LHCN-M2 (cell line): ENCODE data around the gene AOPEP. TPM values are rescaled to one million over a fixed set of nuclear protein-coding genes. Genes with fewer than 3 reads are reported as not detected.

ENCODE experiments used
- DNase-seq: peaks from one replicate; pipeline ENCODE4 v3.0.0-alpha.2; 2012; ENCODE audit warnings: low read depth
- total RNA-seq: library from RNA; depleted of rRNA; stranded (reverse); fragments of >200 nt; gene quantifications from 2 replicates; pipeline ENCODE4 v1.2.3, GENCODE V29; 2014

Gene AOPEP
- total RNA-seq, 1 experiment from 2014 or later, result 114 TPM

DNA sequence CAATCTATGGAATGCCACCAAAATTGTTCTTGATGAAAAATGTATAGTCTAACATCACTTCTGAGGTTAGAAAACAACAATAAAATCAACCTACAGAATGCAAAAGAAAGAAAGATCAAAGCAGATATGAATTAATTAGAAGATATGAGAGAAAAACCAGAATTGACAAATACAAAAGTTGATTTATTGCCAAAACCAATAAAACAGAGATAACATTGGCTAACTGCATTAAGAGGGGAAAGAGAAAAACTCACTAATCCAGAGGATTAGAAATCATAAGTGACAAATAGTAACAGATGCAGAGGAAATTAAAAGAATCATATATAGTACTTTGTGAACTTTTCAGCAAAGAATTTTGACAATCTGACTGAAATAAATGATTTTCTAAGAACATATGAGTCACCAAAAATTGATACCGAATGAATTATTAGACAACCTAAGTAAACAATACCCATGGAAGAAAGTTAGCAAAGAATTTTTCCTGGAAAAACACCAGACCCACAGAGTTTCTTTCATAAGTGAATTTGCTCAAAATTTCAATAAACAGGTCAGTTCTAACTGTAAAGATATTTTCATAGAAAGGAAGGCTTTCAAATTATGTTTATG lies 167.7 kb downstream of the AOPEP start:
- peak; percentile 66 for DNase-seq

DNA sequence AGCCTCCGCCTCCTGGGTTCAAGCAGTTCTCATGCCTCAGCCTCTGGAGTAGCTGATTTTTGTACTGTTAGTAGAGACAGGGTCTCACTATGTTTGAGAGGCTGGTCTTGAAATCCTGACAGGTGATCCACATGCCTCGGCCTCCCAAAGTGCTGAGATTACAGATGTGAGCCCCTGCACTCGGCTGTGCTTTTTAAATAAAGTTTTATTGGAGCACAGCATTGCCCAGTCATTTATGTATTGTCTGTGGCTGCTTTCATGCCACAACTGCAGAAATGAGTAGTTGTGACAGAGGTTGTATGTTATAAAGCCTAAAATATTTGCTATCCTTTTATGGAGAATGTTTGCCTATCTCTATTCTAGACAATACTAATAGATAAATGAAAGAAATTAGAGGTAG lies 169.2 kb downstream of the AOPEP start:
- DNase-seq, result no peak

DNA sequence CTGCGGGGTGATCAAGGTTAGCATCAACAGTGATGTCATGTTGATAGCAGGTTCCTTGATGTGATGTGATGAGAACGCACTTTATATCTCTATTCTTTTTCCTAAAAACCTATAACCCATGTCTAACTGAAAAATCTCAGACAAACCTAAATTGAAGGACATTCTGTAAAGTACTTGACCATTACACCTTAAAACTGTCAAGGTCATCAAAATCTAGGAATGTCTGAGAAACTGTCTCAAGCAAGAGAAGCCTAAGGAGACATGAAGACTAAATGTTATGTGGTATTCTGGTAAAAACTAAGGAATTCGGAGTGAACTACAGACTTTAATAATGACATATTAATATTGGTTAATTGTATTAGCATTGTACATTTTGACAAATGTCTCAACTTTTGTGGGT lies 170.0 kb downstream of the AOPEP start:
- DNase-seq, result no peak

DNA sequence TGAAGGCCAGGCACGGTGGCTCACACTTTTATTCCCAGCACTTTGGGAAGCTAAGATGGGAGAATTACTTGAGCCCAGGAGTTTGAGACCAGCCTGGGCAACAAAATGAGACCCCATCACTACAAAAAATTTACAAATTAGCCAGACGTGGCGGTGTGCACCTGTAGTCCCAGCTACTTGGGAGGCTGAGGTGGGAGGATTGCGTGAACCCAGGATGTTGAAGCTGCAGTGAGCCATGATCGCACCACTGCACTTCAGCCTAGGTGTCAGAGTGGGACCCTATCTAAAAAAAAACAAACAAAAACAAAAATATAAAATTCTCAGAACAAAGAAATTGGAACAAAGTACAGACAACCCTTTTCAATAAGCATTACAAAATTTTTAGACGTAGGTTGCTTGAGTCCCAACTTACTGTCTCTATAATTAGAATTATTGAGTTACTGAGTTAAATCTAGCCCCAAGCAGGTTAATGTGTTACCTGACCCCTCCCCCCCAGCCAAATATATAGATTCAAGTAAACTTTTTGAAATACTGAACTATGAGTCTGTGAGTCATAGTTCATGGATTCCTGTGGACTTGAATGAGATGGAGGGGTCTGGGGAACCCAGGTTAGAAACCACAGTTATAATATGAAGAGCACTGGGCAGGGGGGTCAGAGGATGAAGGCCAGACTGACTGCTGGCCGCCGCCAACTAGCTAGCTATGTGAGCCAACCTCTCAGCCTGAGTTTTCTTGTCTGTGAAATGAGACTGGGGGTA lies 173.1 kb downstream of the AOPEP start:
- DNase-seq, result no peak

DNA sequence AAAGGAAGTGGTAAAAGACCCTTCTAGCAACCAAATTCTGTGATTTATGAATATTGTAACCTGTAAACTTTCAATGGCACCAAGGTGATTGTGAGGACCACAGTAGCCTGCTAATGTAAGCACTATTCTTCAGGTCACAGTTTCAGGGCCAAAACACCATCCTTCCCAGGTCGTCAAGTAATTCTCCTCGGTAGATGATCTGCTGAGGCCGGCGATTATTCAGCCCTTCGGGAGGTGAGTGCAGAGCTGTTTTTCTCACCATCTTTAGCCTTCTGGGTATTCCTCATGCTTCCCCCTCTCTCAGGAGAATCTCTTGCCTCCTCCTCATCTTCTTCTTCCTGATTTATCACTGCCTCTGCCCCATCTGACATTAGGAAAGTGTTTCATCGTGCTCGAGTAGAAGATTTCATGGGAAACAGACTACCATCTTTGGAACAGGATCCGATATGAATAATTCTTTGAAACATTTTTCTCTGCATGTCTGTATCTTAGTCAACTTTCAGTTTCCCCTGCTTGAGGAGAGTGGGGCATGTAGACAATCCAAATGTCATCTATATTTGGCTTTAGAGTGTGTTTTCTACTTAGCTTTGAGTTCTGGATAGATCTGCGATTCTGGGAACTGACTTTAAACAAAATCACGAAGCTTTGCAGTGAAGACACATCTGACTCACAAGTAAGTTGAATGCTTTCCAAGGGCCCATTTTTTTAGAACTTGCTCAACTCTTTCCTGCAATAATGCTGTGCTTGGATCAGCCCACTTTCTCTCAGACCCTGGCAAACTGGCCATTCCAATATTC lies 173.9 kb downstream of the AOPEP start:
- DNase-seq, result peak; percentile 92

DNA sequence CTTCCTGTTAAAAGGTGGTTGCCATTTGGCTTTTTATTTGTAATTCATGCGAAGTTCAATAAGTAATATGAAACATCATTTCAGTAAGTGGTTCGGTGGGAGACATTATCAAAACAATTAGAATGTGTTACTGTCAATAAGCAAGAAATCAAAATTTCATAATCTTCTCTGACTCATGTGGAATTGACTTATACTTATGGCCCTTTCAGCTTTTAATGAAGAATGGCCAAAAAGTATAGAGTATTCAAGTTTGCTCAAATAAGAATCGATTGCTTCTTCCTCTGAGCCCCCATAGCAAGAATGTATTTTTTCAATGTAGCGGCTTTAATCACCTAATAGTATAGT lies 174.5 kb downstream of the AOPEP start:
- DNase-seq, result no peak

DNA sequence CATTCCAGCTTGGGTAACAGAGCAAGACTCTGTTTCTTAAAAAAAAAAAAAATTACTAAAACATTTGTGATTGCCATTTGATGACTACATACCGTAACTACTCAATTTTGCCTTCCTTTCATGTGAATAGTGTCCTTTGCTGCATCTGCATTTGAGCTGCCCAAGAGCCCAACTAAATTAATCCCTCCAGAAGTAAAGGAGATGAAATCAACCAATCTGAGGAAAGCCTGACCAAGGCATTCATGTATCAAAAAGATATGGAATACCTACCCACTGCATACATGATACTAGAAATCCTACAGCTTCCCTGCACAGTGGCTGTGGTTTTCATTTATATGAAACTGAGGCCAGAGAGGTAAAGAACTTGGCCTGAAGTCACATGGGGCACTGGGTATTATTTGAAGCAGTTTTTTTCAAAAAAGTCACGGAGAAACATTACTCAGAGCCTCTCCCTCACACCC lies 177.5 kb downstream of the AOPEP start:
- DNase-seq, result peak; percentile 85

DNA sequence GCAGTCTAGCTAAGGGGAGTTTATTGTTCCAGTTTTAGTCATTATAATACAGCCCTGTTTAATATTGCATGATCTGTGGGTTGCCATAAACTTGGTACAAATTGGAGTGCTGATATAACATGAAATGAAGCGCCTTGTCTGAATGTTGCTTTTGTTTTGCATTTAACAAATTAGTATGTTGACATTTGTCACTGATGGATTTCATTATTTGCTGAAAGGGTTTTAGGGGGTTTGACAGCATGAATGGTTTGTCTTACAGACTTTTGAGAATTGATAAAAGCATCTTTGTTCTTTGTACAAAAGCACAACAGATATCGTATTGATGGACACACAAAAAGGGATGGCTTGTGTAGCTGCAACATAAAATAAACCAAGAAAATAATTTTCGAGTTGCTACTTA lies 178.3 kb downstream of the AOPEP start:
- no peak for DNase-seq

DNA sequence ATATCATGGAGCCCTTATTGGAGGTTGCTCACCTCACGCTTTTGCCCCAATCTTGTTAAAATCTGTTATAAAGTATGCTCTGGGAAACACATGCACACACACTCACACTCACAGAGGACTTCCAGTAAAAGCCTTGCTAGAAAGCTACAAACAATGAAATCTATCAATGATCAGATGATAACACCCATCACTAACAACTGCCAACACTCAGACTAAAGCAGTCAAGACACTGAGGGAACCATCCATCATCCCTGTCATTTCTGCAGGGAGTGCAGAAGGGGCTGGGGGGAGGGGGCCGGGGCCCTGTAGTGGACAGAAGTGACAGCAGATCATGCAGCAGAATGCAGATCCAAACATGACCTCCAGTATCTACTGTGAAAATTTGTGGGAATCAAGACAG lies 179.1 kb downstream of the AOPEP start:
- DNase-seq, result no peak

DNA sequence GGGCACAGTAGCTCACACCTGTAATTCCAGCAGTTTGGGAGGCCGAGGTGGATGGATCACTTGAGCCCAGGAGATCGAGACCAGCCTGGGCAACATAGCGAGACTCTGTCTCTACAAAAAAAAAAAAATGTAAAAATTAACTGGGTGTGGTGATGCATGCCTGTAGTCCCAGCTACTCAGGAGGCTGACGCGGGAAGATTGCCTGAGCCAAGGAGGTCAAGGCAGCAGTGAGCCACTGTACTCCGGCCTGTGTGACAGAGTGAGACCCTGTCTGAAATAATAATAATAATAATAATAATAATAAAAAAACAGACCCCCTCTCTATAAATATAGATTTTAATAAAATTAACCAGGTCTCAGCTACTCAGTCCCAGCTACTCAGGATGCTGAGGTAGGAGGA lies 179.7 kb downstream of the AOPEP start:
- DNase-seq, result no peak

DNA sequence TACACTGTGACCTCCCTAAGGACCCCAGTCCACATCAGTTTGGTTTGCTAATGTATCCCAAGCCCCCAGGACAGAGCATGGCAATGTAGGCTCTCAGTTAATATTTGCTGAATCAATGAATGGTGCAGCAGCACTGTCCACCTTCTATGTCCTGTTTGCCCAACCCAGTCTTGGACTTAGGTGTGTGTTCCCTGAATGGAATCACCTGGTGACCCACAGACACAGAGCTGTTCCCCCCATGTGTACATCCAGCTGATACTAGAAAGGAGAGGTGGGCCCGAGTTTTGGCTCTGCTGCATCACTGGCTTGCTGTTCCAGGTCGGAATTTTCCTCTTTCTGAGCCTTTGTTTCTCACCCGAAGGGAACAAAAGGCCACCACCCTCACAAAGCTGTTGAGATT lies 180.2 kb downstream of the AOPEP start:
- DNase-seq, result no peak

DNA sequence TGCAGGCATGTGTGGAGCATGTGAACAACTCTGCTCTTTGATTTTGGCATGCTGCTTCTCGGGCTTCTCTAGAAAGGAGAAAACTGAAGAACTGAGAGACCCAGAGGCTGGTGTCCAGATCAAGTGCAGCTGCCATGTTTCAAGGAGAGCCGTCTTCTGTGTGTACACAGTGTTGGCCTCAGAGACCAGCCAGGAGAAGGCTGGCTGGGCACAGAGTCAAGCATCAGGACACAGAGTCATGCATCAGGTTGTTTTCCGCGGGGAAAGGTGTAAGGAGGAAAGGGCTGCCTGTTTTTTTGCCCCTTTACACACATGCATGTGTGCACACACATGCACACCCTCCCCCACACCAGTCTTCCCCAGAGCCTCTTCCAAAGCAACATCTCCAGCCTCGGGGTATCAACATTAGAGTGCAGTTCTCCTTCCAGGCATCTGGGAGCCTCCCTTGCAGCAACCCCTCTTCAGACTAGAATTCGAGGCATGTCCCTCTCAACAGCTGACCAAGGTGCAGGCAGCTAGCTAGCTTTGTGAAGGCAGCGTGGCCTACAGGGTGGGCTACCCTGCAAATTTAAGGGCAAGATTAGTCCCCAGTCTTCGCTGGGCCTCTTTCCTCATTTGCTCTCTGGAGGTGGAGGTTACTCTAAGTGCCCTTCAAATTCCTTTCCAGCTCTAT lies 180.9 kb downstream of the AOPEP start:
- no peak for DNase-seq

DNA sequence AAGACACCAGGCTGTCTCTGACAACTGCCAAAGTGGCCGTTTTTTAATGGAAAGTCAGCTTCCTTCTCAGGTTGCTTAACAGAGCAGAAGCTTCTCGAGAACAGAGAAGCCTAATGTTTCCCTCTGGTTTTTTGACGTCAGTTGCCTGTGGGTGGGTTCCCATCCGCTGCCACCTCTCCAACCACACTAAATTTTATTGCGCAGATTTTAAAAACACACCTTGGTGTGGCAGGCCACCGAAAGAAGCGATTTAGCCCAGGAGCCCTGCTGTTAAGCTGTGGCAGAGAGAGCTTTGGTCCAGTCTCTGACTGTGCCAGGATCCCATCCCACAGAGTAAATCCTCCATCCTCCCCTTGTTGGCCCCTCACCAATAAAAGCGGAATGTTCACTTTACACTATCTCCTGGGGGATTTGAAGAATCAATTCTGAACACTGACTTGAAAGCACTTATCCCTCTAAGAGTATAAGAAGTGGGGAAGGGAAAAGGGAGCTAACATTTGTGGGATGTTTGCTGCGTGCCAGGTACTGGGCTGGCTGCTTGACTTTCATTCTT lies 181.6 kb downstream of the AOPEP start:
- DNase-seq, result peak; percentile 50

DNA sequence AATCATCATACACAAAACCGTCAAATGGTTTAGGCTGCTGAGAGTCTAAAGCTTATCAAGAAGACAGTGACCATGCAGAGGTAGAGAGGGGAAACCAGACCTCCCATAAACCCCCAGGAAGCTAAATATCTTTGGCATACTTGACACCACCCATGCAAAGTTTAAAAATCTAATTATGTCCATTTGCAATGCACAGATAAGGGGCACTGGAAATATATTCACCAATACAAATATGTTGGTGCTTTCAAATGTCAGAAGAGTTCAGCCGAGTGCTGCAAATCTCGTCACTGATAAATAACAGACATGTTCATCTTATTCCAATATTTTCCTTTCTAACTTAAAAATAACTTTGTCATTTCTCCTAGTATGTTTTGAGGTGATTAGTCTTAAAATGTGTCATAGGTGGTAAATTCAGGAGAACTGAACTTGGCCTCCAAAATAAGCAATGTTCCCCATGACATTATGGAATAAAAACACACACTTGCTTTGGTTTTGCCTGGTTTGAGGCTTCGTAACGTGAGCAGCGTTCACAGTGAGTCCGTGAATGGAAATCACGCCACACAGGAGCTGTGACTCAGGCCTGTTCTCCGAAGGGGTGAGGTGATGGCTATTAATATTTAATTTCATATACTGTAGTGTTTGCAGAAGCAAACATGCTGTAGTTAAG lies 182.2 kb downstream of the AOPEP start:
- DNase-seq, result no peak

DNA sequence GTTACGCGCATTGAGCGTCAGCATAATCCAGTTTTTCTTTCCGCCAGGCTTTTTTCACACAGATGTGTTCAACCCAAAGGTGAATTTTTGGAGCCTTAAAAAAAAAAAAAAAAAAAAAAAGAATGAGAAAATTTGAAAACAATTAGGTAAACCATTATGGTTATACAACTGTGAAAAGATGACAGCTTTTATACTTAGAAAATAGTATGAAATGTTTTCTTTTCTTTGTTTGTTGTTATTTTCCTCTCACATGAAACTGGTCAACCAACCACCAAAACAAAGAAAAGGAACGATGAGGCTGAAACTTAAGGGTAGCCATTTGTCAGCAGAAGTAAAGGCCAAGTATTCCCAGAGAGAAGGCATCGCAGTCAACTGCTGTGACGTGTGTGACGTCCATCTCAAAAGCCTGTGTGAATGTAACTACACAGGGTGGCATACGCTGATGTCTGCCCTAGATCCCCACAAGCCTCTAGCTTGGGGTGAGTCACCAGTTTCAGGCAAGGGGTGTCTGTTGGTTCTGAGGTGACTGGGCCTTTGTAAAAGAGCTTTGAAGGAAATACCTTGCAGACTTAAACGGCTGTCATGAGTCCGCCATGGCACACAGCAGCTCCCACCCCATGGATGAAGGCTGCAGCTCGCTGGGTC lies 182.9 kb downstream of the AOPEP start:
- no peak for DNase-seq

DNA sequence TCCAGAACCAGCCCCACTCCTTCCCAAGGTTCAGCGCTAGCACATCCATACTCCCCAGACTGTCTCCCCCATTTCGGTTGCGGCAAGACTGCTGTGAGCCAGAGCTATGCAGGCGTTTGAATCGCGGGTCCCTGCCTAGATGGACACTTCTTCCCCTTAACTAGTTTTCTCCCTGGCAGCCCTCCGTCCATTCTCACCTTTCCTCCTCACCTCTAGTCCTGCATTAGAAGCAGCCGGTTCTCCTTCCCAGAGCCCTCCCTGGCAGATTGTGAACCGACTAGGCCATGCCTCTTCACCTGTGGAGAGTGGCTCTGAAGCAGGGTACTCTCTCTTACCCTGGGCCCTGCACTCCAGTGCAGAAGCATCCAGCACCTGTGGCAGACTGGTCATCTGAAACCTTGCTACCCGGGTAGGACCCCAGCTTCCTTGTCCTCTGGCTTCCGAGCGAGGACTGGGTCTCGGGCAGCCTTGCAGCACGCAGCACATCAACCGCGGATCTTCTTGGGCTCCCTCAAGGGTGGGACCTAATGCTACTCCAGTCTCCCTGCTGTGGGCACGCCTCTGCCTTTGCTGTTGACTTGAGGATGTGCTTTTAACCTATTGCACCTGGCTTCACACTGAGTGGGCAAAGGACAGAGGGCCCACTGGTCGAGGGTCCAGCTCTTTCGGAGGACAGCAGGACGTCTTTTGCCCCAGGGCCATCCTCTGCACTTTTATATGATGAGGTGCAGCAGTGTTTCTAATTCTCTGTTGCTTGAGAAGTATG lies 183.6 kb downstream of the AOPEP start:
- no peak for DNase-seq

DNA sequence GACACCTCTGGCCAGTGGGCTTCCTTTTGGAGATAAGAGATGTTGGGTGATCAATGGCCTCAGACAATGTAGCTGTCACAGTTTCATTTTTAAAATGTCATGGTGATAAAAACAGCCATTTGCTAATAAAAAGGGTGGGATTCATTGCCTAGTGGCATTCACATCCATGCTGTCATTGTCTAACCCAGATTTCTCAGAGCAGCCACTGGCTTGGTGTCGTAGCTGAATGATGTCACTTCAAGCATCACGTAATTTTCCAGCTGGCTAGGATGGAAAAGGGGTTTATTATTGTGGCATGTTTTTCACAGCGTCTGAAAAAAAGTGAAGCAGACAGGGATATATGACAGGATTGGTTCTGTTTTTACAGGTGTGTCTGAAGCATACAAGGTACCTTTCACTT lies 184.7 kb downstream of the AOPEP start:
- no peak for DNase-seq

DNA sequence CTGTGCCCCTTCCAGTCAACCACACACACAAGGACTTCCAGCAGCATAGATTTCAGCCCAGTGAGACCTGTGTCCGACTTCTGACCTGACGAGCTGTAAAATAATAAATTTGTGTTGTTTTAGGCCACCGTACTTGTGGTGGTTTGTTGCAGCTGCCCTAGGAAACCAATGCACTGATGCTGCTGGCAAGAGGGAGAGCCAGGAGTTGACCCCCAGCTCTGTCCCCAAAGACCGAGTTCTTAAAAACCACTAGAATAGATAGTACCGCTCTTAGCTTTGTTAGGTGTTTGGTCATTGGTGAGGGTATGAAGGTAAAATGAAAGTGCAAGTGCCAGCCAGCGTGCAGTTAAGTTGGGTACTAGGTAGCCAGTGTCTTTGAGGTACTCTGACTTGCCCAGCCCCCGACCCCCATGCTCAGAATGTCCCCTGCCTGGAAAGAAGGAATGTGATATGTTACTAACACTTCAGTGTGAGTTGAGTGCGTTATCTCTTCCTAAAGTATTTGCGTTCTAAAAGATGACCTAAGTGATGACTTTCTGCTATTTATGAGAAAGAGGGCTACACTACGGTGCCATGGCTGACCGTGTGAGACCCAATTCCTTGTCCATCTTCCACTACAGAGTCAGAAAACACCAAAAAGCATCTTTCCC lies 185.6 kb downstream of the AOPEP start:
- DNase-seq, result no peak

DNA sequence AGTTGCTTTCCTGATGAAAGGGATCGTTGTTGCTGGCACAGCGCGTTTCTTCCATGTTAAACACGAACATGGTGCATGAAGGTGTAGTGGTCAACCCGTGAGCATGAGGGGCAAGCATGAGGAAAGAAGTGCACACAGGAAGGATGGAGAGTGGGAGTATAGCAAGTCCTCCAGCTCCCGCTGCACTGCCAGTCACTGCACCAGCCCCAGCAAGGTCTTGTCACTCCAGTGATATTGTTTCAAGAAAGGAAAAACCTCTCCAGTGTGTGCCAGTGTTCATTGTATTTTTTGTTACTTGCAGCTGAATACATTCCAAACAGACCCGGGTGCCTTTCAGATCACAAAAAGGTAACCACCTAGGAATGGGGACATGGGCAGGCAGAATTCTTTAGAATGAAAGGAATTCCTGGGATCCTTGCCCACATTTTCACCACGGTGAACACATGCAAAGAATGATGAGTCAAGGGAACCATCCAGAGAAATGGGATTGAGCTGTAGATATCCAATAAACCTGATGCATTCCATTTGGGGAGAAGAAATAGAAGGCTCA lies 186.3 kb downstream of the AOPEP start:
- DNase-seq, result peak; percentile 92
